H9 (cell line): ENCODE results near the gene PTPRN2. TPM values are rescaled to one million over a fixed set of nuclear protein-coding genes. Genes with fewer than 3 reads are reported as not detected.

Experiments
- DNase-seq: peaks from one replicate; pipeline ENCODE4 v3.0.0-alpha.2; 2017
- H2AFZ ChIP-seq: one replicate; pipeline ENCODE4 v1.6.1; 2013; ENCODE audit warnings: mild to moderate bottlenecking, low read length, control low read depth, moderate library complexity
- H2AK5ac ChIP-seq: 2 replicates; pipeline ENCODE4 v1.6.1; 2013; ENCODE audit warnings: low read length, control low read depth, mixed read lengths; ENCODE audit not compliant: insufficient read length
- H2BK120ac ChIP-seq: one replicate; pipeline ENCODE4 v1.6.1; 2013; ENCODE audit warnings: low read depth, mild to moderate bottlenecking, low read length, control low read depth, inconsistent platforms; ENCODE audit not compliant: poor library complexity, severe bottlenecking
- H2BK12ac ChIP-seq: 2 replicates; pipeline ENCODE4 v1.6.1; 2013; ENCODE audit warnings: low read length, control low read depth, mixed read lengths, low read depth; ENCODE audit not compliant: insufficient read length
- H2BK15ac ChIP-seq: 2 replicates; pipeline ENCODE4 v1.6.1; 2013; ENCODE audit warnings: low read depth, low read length, control low read depth
- H2BK20ac ChIP-seq: one replicate; pipeline ENCODE4 v1.6.1; 2013; ENCODE audit warnings: low read depth, mild to moderate bottlenecking, low read length, control low read depth, inconsistent platforms; ENCODE audit not compliant: poor library complexity, severe bottlenecking
- H2BK5ac ChIP-seq: 2 replicates; pipeline ENCODE4 v1.6.1; 2013; ENCODE audit warnings: low read length, control low read depth, mixed read lengths; ENCODE audit not compliant: insufficient read length
- H3K14ac ChIP-seq: 2 replicates; pipeline ENCODE4 v1.6.1; 2013; ENCODE audit warnings: low read length, control low read depth; ENCODE audit not compliant: insufficient read depth
- H3K18ac ChIP-seq: 2 replicates; pipeline ENCODE4 v1.6.1; 2013; ENCODE audit warnings: low read depth, mild to moderate bottlenecking, mixed read lengths, low read length, control low read depth; ENCODE audit not compliant: insufficient read length
- H3K23ac ChIP-seq: 2 replicates; pipeline ENCODE4 v1.6.1; 2013; ENCODE audit warnings: low read length, control low read depth, mixed read lengths, low read depth; ENCODE audit not compliant: insufficient read length
- H3K23me2 ChIP-seq: 2 replicates; pipeline ENCODE4 v1.6.1; 2013; ENCODE audit warnings: low read depth, mild to moderate bottlenecking, mixed read lengths, low read length, control low read depth; ENCODE audit not compliant: insufficient read length, poor library complexity, severe bottlenecking
- H3K27ac ChIP-seq: 2 replicates; pipeline ENCODE4 v1.5.1; 2013; ENCODE audit warnings: low read length, control low read depth, mixed read lengths, low read depth; ENCODE audit not compliant: insufficient read length
- H3K27me3 ChIP-seq: 2 replicates; pipeline ENCODE4 v1.6.1; 2013; ENCODE audit warnings: low read length, control low read depth, inconsistent platforms; ENCODE audit not compliant: insufficient read depth
- H3K4ac ChIP-seq: 2 replicates; pipeline ENCODE4 v1.6.1; 2013; ENCODE audit warnings: low read depth, mild to moderate bottlenecking, control low read depth, inconsistent platforms, low read length, moderate library complexity
- H3K4me1 ChIP-seq: 2 replicates; pipeline ENCODE4 v1.6.1; 2013; ENCODE audit warnings: low read length, control low read depth, inconsistent platforms; ENCODE audit not compliant: insufficient read depth
- H3K4me2 ChIP-seq: 2 replicates; pipeline ENCODE4 v1.6.1; 2013; ENCODE audit warnings: low read length, control low read depth, mixed read lengths; ENCODE audit not compliant: insufficient read length, insufficient read depth
- H3K56ac ChIP-seq: 2 replicates; pipeline ENCODE4 v1.6.1; 2013; ENCODE audit warnings: low read depth, mild to moderate bottlenecking, mixed read lengths, low read length, control low read depth; ENCODE audit not compliant: insufficient read length
- H3K79me1 ChIP-seq: 2 replicates; pipeline ENCODE4 v1.6.1; 2013; ENCODE audit warnings: low read depth, mild to moderate bottlenecking, moderate library complexity, low read length, control low read depth, inconsistent platforms; ENCODE audit not compliant: insufficient read depth, poor library complexity, severe bottlenecking
- H3K79me2 ChIP-seq: 2 replicates; pipeline ENCODE4 v1.6.1; 2013; ENCODE audit warnings: low read length, control low read depth, inconsistent platforms; ENCODE audit not compliant: insufficient read depth
- H3K9ac ChIP-seq: 2 replicates; pipeline ENCODE4 v1.6.1; 2013; ENCODE audit warnings: low read length, control low read depth, mixed read lengths; ENCODE audit not compliant: insufficient read length; ENCODE audit errors: extremely low read depth
- H3K9me3 ChIP-seq: one replicate; pipeline ENCODE4 v1.6.1; 2013; ENCODE audit warnings: low read depth, low read length, inconsistent platforms; ENCODE audit not compliant: control insufficient read depth
- H3T11ph ChIP-seq: one replicate; pipeline ENCODE4 v1.6.1; 2013; ENCODE audit warnings: mild to moderate bottlenecking, low read length, control low read depth, inconsistent platforms
- H4K20me1 ChIP-seq: one replicate; pipeline ENCODE4 v1.6.1; 2013; ENCODE audit not compliant: control insufficient read depth, insufficient read length, insufficient read depth
- H4K5ac ChIP-seq: 2 replicates; pipeline ENCODE4 v1.6.1; 2013; ENCODE audit warnings: low read depth, mild to moderate bottlenecking, mixed read lengths, low read length, control low read depth; ENCODE audit not compliant: insufficient read length
- H4K8ac ChIP-seq: replicated peaks from 2 replicates; pipeline ENCODE4 v1.6.1; 2013; ENCODE audit warnings: low read length, control low read depth, mixed read lengths, low read depth; ENCODE audit not compliant: insufficient read length
- H4K91ac ChIP-seq: 2 replicates; pipeline ENCODE4 v1.6.1; 2013; ENCODE audit warnings: low read depth, mild to moderate bottlenecking, moderate library complexity, mixed read lengths, low read length, control low read depth; ENCODE audit not compliant: insufficient read length
- H3K27ac Mint-ChIP-seq, 3 experiments: 2 replicates in 2 of 3; 3 replicates in 1 of 3; pipeline ENCODE4 v1.8.0; 2020 to 2021; ENCODE audit warnings: mixed read lengths in 3 of 3, mild to moderate bottlenecking in 1 of 3, moderate library complexity in 1 of 3
- H3K27me3 Mint-ChIP-seq: 2 replicates; pipeline ENCODE4 v1.8.0; 2021; ENCODE audit warnings: low read depth, mild to moderate bottlenecking, moderate library complexity, mixed read lengths
- H3K36me3 Mint-ChIP-seq, 3 experiments: 2 replicates in 2 of 3; 3 replicates in 1 of 3; pipeline ENCODE4 v1.8.0; 2020 to 2021; ENCODE audit warnings: low read depth in 3 of 3, mixed read lengths in 3 of 3; ENCODE audit not compliant: insufficient read depth in 1 of 3
- H3K4me1 Mint-ChIP-seq, 2 experiments: 2 replicates each; pipeline ENCODE4 v1.8.0; 2020; ENCODE audit warnings: mixed read lengths in 2 of 2
- H3K4me3 Mint-ChIP-seq, 2 experiments: 2 replicates in 1 of 2; 3 replicates in 1 of 2; pipeline ENCODE4 v1.8.0; 2020 to 2021; ENCODE audit warnings: mild to moderate bottlenecking in 2 of 2, mixed read lengths in 2 of 2, moderate library complexity in 1 of 2
- H3K9me3 Mint-ChIP-seq, 2 experiments: 2 replicates in 1 of 2; 3 replicates in 1 of 2; pipeline ENCODE4 v1.8.0; 2020; ENCODE audit warnings: mild to moderate bottlenecking in 2 of 2, mixed read lengths in 2 of 2, moderate library complexity in 1 of 2
- CTCF ChIP-seq: fragments of 200-600 bp; sonication (generic); conservative IDR thresholded peaks from 3 replicates; pipeline ENCODE4 v1.8.0; 2021; ENCODE audit warnings: antibody characterized with exemption, mild to moderate bottlenecking
- WGBS: extraction: QIAGEN DNeasy Blood & Tissue Kit; methylation state at CpG from one replicate; pipeline ENCODE4 v1.1.7; 2013; ENCODE audit warnings: missing lambda C conversion rate, low lambda C conversion rate, mixed read lengths; ENCODE audit not compliant: insufficient read length; ENCODE audit errors: extremely low coverage; 5-methylcytosine and 5-hydroxymethylcytosine counted together
- total RNA-seq: library from RNA; stranded (reverse); gene quantifications from 2 replicates; pipeline ENCODE4 v1.2.1, GENCODE V29; 2021

PTPRN2 gene
- total RNA-seq, 1 experiment from 2014 or later, result 5.2 TPM

- Histone ChIP-seq H3K9me3 (no peaks in the 10 kb centered on the region), H3K14ac (no peak overlapping the region), H2AK5ac (no peak overlapping the region), H3K4me1 (peaks cover 4% of the 10 kb centered on the region; the same call in 1 of the 2 replicates), H3K23me2 (peaks cover 7% of the 10 kb centered on the region), H3K18ac (no peak overlapping the region), H3T11ph (no peak overlapping the region), H4K5ac (no peak overlapping the region), H3K4ac (no peak overlapping the region), H4K91ac (no peak overlapping the region), H3K27me3 (no peaks in the 10 kb centered on the region), H4K8ac (no peak overlapping the region), H3K9ac (no peak overlapping the region), H3K79me1 (no peaks in the 10 kb centered on the region), H2BK15ac (no peak overlapping the region), H2AFZ (no peak overlapping the region), H2BK120ac (no peak overlapping the region), H2BK5ac (no peak overlapping the region), H3K23ac (no peak overlapping the region), H3K4me2 (no peak overlapping the region), H2BK20ac (no peak overlapping the region), H2BK12ac (no peak overlapping the region), H4K20me1 (no peaks in the 10 kb centered on the region), H3K79me2 (no peaks in the 10 kb centered on the region), H3K56ac (no peak overlapping the region), H3K27ac (no peak overlapping the region)
- H3K4me1 Mint-ChIP-seq, result peaks cover 39 to 42% of the 10 kb centered on the region in 2 experiments
- H3K9me3 Mint-ChIP-seq, result no peaks in the 10 kb centered on the region
- H3K36me3 Mint-ChIP-seq, result 0 out of 7 replicates have a peak, but pooled peaks cover 0 to 4% (median 0%) of the 10 kb centered on the region in 3 experiments
- no peaks in the 10 kb centered on the region; the same call in 1 of the 2 replicates for H3K27me3 Mint-ChIP-seq
- no peak for DNase-seq
- no peak overlapping the region for H3K4me3 Mint-ChIP-seq
- no peak overlapping the region for H3K27ac Mint-ChIP-seq
- no CpG with 5 or more reads among the region's 11 CpGs for WGBS
- no peak for TF ChIP-seq CTCF
Measured at GRCh38 chr7:158491094-158491493, 96.5 kb downstream of the PTPRN2 start.
